Mesendoderm (in vitro differentiated cells): ENCODE measurements around the gene SPDL1.

Experiments
- DNase-seq: peaks from one replicate; pipeline ENCODE4 v3.0.0; 2013
- H2AK5ac ChIP-seq: 2 replicates; pipeline ENCODE4 v1.6.1; 2013; ENCODE audit warnings: low read length, inconsistent platforms
- H2BK120ac ChIP-seq: 2 replicates; pipeline ENCODE4 v1.6.1; 2013; ENCODE audit warnings: low read depth, mild to moderate bottlenecking, low read length, moderate library complexity, mixed read lengths
- H2BK15ac ChIP-seq: replicated peaks from 2 replicates; pipeline ENCODE4 v1.6.1; 2013; ENCODE audit warnings: low read depth, mild to moderate bottlenecking, moderate library complexity
- H2BK5ac ChIP-seq: 2 replicates; pipeline ENCODE4 v1.6.1; 2013; ENCODE audit warnings: low read length, inconsistent platforms
- H3K18ac ChIP-seq: 2 replicates; pipeline ENCODE4 v1.6.1; 2013; ENCODE audit warnings: mild to moderate bottlenecking, low read length, mixed read lengths
- H3K23ac ChIP-seq: one replicate; pipeline ENCODE4 v1.6.1; 2013; ENCODE audit warnings: low read length
- H3K27ac ChIP-seq: 2 replicates; pipeline ENCODE4 v1.5.1; 2013; ENCODE audit warnings: low read depth, mild to moderate bottlenecking, inconsistent platforms, low read length, moderate library complexity
- H3K27me3 ChIP-seq: 2 replicates; pipeline ENCODE4 v1.6.1; 2013; ENCODE audit warnings: low read length, control low read depth, mild to moderate bottlenecking, inconsistent platforms; ENCODE audit not compliant: insufficient read depth, poor library complexity
- H3K36me3 ChIP-seq: 2 replicates; pipeline ENCODE4 v1.6.1; 2013; ENCODE audit warnings: low read length, inconsistent platforms; ENCODE audit not compliant: control insufficient read depth, insufficient read depth
- H3K4ac ChIP-seq: one replicate; pipeline ENCODE4 v1.6.1; 2013; ENCODE audit warnings: low read depth, mild to moderate bottlenecking, low read length, moderate library complexity
- H3K4me1 ChIP-seq: 2 replicates; pipeline ENCODE4 v1.6.1; 2013; ENCODE audit warnings: low read depth, low read length, inconsistent platforms; ENCODE audit not compliant: control insufficient read depth
- H3K4me2 ChIP-seq: 2 replicates; pipeline ENCODE4 v1.6.1; 2013; ENCODE audit warnings: low read length
- H3K4me3 ChIP-seq: 2 replicates; pipeline ENCODE4 v1.5.1; 2013; ENCODE audit warnings: mild to moderate bottlenecking, low read length
- H3K56ac ChIP-seq: one replicate; pipeline ENCODE4 v1.6.1; 2013; ENCODE audit warnings: low read length
- H3K79me1 ChIP-seq: 2 replicates; pipeline ENCODE4 v1.6.1; 2013; ENCODE audit warnings: low read length, inconsistent platforms
- H3K79me2 ChIP-seq: 2 replicates; pipeline ENCODE4 v1.6.1; 2013; ENCODE audit warnings: mild to moderate bottlenecking, low read length; ENCODE audit not compliant: control insufficient read depth, insufficient read depth
- H3K9ac ChIP-seq: 2 replicates; pipeline ENCODE4 v1.6.1; 2013; ENCODE audit warnings: low read length, inconsistent platforms
- H4K5ac ChIP-seq: one replicate; pipeline ENCODE4 v1.6.1; 2013; ENCODE audit warnings: low read length
- H4K8ac ChIP-seq: one replicate; pipeline ENCODE4 v1.6.1; 2013; ENCODE audit warnings: low read depth, mild to moderate bottlenecking, control low read depth, low read length, moderate library complexity
- WGBS: extraction: QIAGEN DNeasy Blood & Tissue Kit; methylation state at CpG from one replicate; pipeline ENCODE4 v1.1.7; 2013; ENCODE audit warnings: low lambda C conversion rate, missing lambda C conversion rate; ENCODE audit not compliant: insufficient coverage; ENCODE audit errors: extremely low coverage; 5-methylcytosine and 5-hydroxymethylcytosine counted together

SPDL1 gene

DNA sequence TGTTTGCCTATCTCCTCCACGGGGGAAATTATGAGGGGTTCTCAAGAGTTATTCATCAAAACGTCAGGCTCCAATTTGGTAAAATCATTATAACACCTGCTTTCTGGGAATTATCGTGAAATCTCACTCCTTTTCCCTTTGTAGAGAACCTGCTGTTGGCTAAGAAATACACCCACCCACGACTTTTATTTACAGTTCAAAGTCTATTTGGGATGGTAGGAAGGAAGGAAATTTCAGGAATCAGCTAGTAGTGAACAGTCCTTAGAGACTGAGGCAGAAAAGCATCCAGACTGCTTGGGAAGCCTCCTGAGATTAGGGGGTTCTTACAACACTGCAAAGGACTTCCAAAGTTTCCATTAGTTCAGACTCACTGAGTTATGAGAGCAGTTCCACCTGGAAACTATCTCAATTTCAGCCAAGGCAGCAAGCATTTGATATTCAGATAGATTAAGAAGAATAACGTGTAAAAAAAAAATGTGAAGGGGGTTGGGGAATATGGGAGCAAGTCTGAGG lies 9.4 kb upstream of the SPDL1 start:
- Histone ChIP-seq H3K27ac (no peak overlapping the region), H3K56ac (no peak overlapping the region), H4K8ac (no peak overlapping the region), H3K27me3 (no peaks in the 10 kb centered on the region), H2BK120ac (no peak overlapping the region), H2BK5ac (no peak overlapping the region), H3K4me3 (no peak overlapping the region), H3K4me2 (no peak overlapping the region), H3K4me1 (no peaks in the 10 kb centered on the region), H2BK15ac (no peak overlapping the region), H3K36me3 (no peaks in the 10 kb centered on the region), H3K23ac (no peak overlapping the region), H3K18ac (no peak overlapping the region), H3K9ac (no peak overlapping the region), H3K79me1 (no peaks in the 10 kb centered on the region), H4K5ac (no peak overlapping the region), H2AK5ac (no peak overlapping the region), H3K79me2 (no peaks in the 10 kb centered on the region), H3K4ac (no peak overlapping the region)
- no CpG with 5 or more reads among the region's 5 CpGs for WGBS
- no peak for DNase-seq

DNA sequence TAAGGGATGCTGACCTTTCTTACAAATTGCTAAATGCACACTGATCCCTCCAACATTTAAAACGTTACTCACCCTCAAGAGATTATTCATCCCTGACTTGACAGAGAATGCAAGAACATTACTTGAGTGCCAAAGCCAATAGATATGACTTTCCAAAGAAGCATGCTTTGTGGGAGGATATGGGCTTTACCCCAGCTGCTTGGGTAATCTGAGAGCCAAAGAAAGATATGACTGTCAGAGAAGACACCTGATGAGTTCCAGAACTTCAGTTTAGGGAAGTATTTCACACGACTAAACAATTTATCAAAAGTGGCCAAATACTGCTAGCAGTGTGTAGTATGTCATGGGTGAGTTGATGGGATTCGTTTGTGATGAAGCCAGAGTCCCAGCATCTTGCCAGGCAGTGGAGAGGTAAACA lies 7.4 kb upstream of the SPDL1 start:
- no peak overlapping the region for H2AK5ac ChIP-seq
- no peaks in the 10 kb centered on the region for H3K4me1 ChIP-seq
- no peaks in the 10 kb centered on the region for H3K36me3 ChIP-seq
- no peak overlapping the region for H3K9ac ChIP-seq
- no peak overlapping the region for H2BK5ac ChIP-seq
- no peak overlapping the region for H4K5ac ChIP-seq
- no peak overlapping the region for H3K4me2 ChIP-seq
- H2BK120ac ChIP-seq: no peak overlapping the region
- no peaks in the 10 kb centered on the region for H3K27me3 ChIP-seq
- H3K56ac ChIP-seq: no peak overlapping the region
- H3K23ac ChIP-seq: no peak overlapping the region
- no peak overlapping the region for H3K4ac ChIP-seq
- no peak for DNase-seq
- H3K18ac ChIP-seq: no peak overlapping the region
- H4K8ac ChIP-seq: no peak overlapping the region
- no CpG with 5 or more reads among the region's 3 CpGs for WGBS
- H3K4me3 ChIP-seq: no peak overlapping the region
- no peak overlapping the region for H2BK15ac ChIP-seq
- no peaks in the 10 kb centered on the region for H3K79me2 ChIP-seq
- no peak overlapping the region for H3K27ac ChIP-seq
- no peaks in the 10 kb centered on the region for H3K79me1 ChIP-seq

DNA sequence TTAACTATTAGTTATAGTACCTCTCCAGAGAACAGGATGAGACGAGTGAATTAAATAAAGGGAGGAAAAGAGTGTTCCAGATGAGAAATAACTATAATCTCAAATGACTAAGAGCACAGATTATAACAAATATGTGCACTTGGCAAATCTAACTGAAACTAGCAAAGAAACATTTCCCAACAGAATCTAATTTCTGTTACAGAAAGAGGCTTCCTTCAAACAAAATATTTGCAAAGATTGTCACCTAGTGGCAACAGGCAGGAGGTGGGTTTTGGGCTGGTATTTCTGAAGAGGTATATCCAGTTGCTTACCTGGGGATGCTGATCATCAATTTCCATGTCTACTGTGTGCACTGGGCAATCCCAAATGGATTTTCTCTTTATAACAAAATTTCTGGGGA lies 5.6 kb upstream of the SPDL1 start:
- H3K4ac ChIP-seq: no peak overlapping the region
- WGBS: no CpG with 5 or more reads among the region's 1 CpG

DNA sequence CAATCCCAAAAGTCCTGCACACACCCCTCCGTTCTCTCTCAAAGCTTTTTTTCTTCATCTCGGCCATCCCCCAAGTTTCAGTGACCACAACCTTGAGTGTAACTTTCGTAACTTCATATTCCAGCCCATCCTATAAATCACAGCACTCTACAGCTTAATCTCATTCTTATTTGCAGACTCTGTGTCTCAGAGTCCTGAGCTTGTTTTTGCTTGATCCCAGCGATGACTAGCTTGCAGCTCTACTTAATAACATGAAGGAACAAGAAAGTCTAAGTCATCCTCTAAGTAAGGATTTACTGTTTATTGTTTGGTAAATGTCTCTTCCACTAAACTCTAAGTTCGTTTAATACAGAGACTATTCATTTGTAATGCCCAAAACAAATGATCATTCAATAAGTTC lies 2.6 kb upstream of the SPDL1 start:
- no peak overlapping the region for H3K18ac ChIP-seq
- no CpG with 5 or more reads among the region's 5 CpGs for WGBS
- H3K4me2 ChIP-seq: no peak overlapping the region
- H4K5ac ChIP-seq: no peak overlapping the region
- no peak overlapping the region for H3K27ac ChIP-seq
- H3K56ac ChIP-seq: no peak overlapping the region
- peaks cover 18% of the 10 kb centered on the region for H3K79me2 ChIP-seq
- H3K4me3 ChIP-seq: no peak overlapping the region
- H3K27me3 ChIP-seq: no peaks in the 10 kb centered on the region
- H3K23ac ChIP-seq: no peak overlapping the region
- peaks cover 8% of the 10 kb centered on the region for H3K79me1 ChIP-seq
- no peak overlapping the region for H2BK15ac ChIP-seq
- H2BK5ac ChIP-seq: no peak overlapping the region
- DNase-seq: no peak
- no peak overlapping the region for H2BK120ac ChIP-seq
- no peak overlapping the region for H2AK5ac ChIP-seq
- no peak overlapping the region for H3K9ac ChIP-seq
- no peak overlapping the region for H3K4ac ChIP-seq
- no peaks in the 10 kb centered on the region for H3K36me3 ChIP-seq
- no peaks in the 10 kb centered on the region for H3K4me1 ChIP-seq
- no peak overlapping the region for H4K8ac ChIP-seq

More for the DNA sequence above, 5.6 kb upstream of the SPDL1 start:
- H2AK5ac ChIP-seq: no peak overlapping the region
- no peak overlapping the region for H3K9ac ChIP-seq
- H2BK15ac ChIP-seq: no peak overlapping the region
- no peak overlapping the region for H2BK120ac ChIP-seq
- H3K36me3 ChIP-seq: no peaks in the 10 kb centered on the region
- H3K4me2 ChIP-seq: no peak overlapping the region
- H3K79me2 ChIP-seq: no peaks in the 10 kb centered on the region
- no peak overlapping the region for H3K23ac ChIP-seq
- H3K27ac ChIP-seq: no peak overlapping the region
- no peak overlapping the region for H4K5ac ChIP-seq
- no peak for DNase-seq
- no peaks in the 10 kb centered on the region for H3K79me1 ChIP-seq
- H3K18ac ChIP-seq: no peak overlapping the region
- no peaks in the 10 kb centered on the region for H3K4me1 ChIP-seq
- H4K8ac ChIP-seq: no peak overlapping the region
- H3K27me3 ChIP-seq: no peaks in the 10 kb centered on the region
- H3K56ac ChIP-seq: no peak overlapping the region
- H2BK5ac ChIP-seq: no peak overlapping the region
- H3K4me3 ChIP-seq: no peak overlapping the region

DNA sequence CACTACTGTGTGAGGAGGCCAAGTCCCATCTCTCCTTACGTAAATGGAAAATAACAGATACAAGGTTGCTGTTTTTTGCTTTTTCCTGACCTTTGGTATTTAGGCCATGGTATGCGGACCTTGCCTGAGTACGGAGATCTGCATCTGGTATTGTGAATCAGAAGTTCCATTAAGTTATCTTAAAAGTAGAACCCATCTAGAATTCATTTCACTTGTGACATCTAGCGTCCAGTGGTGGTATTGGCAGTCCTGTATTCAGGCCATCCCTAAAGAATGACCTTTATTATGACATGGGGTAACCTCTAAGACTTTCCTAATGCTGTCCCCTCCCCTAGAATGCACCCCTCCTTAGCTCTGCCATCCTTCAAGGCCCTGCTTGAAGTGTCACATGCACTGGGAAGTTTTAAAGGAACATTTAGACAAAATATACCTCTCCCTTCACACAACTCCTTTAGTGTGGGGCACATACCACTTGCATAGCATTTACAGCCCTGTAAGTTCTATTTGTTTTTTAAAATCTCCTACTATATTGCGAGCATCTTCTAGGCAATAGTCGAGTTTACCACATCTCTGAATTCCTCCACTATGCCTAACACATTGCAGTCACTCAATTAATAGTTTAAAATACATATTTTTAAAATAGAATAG lies 1.9 kb upstream of the SPDL1 start:
- H3K18ac ChIP-seq: no peak overlapping the region
- H3K79me1 ChIP-seq: peaks cover 14% of the 10 kb centered on the region
- H3K4me3 ChIP-seq: no peak overlapping the region
- no peaks in the 10 kb centered on the region for H3K4me1 ChIP-seq
- H3K9ac ChIP-seq: no peak overlapping the region
- H2BK15ac ChIP-seq: no peak overlapping the region
- peaks cover 25% of the 10 kb centered on the region for H3K79me2 ChIP-seq
- no peak overlapping the region for H2AK5ac ChIP-seq
- H3K23ac ChIP-seq: no peak overlapping the region
- H3K56ac ChIP-seq: peak overlapping the region; percentile 28
- H2BK5ac ChIP-seq: no peak overlapping the region
- peak; percentile 69 for DNase-seq
- no peaks in the 10 kb centered on the region for H3K27me3 ChIP-seq
- no CpG with 5 or more reads among the region's 6 CpGs for WGBS
- H3K27ac ChIP-seq: no peak overlapping the region
- H3K4ac ChIP-seq: no peak overlapping the region
- no peak overlapping the region for H4K5ac ChIP-seq
- no peak overlapping the region for H2BK120ac ChIP-seq
- H3K4me2 ChIP-seq: no peak overlapping the region
- no peak overlapping the region for H4K8ac ChIP-seq
- no peaks in the 10 kb centered on the region for H3K36me3 ChIP-seq

DNA sequence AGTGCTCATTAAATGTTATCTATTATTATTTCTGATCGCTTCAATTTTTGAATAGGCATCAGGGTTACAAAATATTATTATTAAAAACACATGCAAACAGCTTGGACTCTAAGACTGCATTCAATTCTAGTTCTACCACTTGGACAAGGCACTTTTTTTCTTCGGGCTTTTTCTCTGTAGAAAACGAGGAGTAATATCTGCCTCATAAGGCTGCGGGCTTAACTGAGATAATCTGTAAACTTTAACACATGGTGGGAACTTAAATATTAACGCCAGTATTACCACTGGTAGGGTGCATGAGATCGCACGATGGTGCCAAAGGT lies 511 bp upstream of the SPDL1 start:
- Histone ChIP-seq H2BK120ac (no peak overlapping the region), H4K5ac (no peak overlapping the region), H3K9ac (peak overlapping the region; percentile 78), H3K27ac (no peak overlapping the region), H3K36me3 (no peaks in the 10 kb centered on the region), H2BK5ac (no peak overlapping the region), H3K56ac (peak overlapping the region; percentile 73), H3K18ac (peak overlapping the region; percentile 79), H3K4ac (peak overlapping the region; percentile 70), H4K8ac (peak overlapping the region; percentile 90), H2AK5ac (no peak overlapping the region), H3K4me2 (peak overlapping the region; percentile 59), H3K23ac (no peak overlapping the region), H3K79me2 (peaks cover 30% of the 10 kb centered on the region), H2BK15ac (no peak overlapping the region), H3K4me1 (no peaks in the 10 kb centered on the region), H3K4me3 (peak overlapping the region; percentile 66), H3K27me3 (no peaks in the 10 kb centered on the region), H3K79me1 (peaks cover 19% of the 10 kb centered on the region)
- no CpG with 5 or more reads among the region's 7 CpGs for WGBS
- no peak for DNase-seq
